GM12865 (cell line): Measurements from ENCODE around the gene CACNA1C.

Experiments used
- DNase-seq: peaks from one replicate; pipeline ENCODE4 v3.0.0; 2010; ENCODE audit warnings: low read depth
- H3K4me3 ChIP-seq: 2 replicates; pipeline ENCODE4 v1.5.1; 2011; ENCODE audit warnings: mild to moderate bottlenecking, low read depth, low read length, control low read depth
- TF ChIP-seq, protein P1 (sequence below): IDR thresholded peaks from 2 replicates; pipeline ENCODE4 v1.5.1; 2011; ENCODE audit warnings: low read length, control low read depth, low read depth, inconsistent platforms; ENCODE audit not compliant: insufficient read depth; ENCODE audit errors: missing control alignments

CACNA1C gene

DNA sequence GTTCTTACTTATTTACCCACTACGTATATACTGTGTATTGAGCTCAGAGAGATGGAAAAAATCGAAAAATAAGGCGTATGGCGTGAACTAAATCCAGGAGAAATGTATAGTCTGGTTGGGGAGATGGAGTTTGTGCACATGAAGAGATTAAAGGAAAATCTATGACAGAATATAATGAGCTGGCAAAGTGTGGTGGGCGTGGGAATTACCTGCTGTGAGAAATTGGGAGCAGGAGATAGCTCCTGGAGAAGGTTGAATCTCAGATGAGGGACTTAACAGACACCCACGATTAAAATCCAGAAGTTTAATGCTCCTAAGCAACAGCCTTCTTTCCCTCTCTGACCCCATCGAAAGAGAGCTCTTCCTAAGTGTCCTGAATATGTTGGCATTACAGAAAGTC is 517.8 kb downstream of the CACNA1C start:
- TF ChIP-seq, protein P1, sequence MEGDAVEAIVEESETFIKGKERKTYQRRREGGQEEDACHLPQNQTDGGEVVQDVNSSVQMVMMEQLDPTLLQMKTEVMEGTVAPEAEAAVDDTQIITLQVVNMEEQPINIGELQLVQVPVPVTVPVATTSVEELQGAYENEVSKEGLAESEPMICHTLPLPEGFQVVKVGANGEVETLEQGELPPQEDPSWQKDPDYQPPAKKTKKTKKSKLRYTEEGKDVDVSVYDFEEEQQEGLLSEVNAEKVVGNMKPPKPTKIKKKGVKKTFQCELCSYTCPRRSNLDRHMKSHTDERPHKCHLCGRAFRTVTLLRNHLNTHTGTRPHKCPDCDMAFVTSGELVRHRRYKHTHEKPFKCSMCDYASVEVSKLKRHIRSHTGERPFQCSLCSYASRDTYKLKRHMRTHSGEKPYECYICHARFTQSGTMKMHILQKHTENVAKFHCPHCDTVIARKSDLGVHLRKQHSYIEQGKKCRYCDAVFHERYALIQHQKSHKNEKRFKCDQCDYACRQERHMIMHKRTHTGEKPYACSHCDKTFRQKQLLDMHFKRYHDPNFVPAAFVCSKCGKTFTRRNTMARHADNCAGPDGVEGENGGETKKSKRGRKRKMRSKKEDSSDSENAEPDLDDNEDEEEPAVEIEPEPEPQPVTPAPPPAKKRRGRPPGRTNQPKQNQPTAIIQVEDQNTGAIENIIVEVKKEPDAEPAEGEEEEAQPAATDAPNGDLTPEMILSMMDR = no peak
- DNase-seq = no peak
- H3K4me3 ChIP-seq = no peak overlapping the region

DNA sequence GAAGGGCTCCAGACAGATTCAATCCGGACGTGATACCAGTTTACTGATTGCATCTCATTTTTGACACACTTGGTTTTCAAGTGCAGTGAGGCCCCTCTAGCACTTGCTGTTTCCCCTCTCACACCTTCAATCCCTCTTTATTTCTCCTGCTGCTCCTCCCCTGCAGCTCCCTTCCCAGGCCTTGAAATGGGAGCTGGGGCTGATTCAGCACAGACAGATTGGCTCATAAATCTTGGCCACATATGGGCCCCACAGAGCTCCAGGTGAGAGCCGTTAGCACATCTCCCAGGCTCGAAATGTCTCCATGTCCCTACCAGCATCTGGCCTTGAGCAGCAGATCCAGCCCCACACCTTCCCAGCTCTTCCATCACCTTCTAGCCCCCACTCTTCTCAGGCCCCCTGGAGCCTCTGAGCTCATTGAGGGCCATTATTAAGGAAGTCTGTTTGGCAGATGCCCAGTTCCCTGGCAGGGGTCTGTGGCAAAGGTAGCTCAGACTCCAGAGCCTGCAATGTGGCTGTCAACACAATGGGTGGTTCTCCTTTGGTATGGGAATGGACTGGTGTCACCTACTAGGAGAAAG is 521.7 kb downstream of the CACNA1C start:
- H3K4me3 ChIP-seq = no peak overlapping the region
- DNase-seq = no peak
- TF ChIP-seq, protein P1 = no peak

DNA sequence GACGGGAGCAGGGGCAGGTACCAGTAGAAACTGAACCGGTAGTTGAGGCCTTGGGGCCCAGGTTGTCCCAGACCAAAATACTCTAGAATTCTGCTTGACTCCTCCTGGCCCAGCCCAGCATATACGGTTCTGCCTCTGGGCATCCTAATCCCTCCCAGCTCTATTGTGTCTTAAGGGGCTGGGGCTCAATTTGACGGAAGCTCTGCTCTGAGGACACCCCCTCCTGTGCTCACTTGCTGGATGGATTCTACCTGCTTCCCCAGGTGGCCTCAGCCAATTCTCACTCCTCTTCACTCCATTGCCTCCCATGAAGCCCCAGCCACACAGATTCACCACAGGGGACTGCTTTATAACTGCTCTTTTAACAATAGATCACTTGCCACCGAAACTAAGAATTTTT is 522.5 kb downstream of the CACNA1C start:
- no peak for DNase-seq
- no peak overlapping the region for H3K4me3 ChIP-seq
- TF ChIP-seq, protein P1 = no peak

DNA sequence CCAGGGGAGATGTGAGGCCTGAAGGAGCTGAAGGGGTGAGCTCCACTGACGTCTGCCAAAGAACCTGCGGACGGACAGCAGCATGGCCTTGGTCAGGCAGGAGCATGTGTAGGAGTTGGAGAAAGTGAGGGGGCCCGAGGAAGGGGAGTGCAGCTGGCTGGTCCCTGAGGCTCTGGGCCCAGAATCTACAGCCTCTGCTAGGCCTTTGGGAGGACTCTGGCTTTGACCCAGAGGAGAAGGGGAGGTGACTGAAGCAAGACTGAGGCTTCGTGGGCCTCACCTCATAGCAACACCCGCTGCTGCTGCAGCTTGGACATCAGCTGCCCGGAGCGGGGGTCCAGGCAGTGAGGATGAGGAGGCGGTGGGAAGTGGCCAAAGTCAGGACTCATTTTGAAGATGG is 525.4 kb downstream of the CACNA1C start:
- TF ChIP-seq, protein P1 = no peak
- no peak overlapping the region for H3K4me3 ChIP-seq
- DNase-seq = no peak

DNA sequence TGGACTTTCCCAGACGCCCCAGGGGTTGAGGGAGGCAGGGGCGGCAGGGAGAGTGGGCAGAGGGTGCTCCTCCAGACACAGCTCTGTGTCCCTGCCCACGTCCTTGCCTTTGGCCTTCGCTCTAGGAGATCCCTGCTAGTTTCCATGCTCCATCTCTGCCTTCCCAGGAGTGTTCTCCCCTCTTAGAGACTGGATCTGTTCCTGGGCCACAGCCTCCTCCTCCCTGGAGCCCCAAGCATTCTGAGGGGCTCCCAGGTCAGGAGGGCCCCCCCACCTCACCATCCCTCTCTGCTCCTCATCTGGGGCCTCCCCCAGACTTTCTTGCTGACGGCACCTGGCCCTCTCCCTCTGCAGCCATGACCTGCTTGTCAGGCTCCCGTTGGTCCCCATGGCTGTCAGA is 526.0 kb downstream of the CACNA1C start:
- TF ChIP-seq, protein P1 = no peak
- no peak overlapping the region for H3K4me3 ChIP-seq
- no peak for DNase-seq

DNA sequence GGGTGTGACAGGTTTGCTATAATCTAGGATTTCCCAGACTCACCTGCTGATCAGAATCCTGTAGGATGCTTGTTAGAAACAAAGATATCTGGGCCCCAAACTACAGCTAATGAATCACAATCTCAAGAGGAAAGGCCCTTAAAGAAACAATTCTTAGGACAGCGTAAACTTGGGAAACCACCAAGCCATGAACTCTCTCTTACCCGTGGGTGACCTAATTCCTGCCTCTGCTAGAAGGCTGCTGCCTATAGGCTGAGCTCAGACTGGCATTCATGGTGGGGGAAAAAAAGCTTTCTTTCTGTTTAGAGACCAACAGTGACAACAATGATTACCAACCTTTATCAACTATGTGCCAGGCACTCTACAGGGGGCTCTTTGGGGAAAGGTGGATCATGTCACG is 528.0 kb downstream of the CACNA1C start:
- TF ChIP-seq, protein P1 = no peak
- H3K4me3 ChIP-seq = no peak overlapping the region
- peak; percentile 10 for DNase-seq
